ENCODE data around the gene NOXA1. TPM values are rescaled to one million over a fixed set of nuclear protein-coding genes. Genes with fewer than 3 reads are reported as not detected.

NOXA1 gene
- total and polyA plus RNA-seq, 2 donors = 1.9 to 8.4 TPM

DNA sequence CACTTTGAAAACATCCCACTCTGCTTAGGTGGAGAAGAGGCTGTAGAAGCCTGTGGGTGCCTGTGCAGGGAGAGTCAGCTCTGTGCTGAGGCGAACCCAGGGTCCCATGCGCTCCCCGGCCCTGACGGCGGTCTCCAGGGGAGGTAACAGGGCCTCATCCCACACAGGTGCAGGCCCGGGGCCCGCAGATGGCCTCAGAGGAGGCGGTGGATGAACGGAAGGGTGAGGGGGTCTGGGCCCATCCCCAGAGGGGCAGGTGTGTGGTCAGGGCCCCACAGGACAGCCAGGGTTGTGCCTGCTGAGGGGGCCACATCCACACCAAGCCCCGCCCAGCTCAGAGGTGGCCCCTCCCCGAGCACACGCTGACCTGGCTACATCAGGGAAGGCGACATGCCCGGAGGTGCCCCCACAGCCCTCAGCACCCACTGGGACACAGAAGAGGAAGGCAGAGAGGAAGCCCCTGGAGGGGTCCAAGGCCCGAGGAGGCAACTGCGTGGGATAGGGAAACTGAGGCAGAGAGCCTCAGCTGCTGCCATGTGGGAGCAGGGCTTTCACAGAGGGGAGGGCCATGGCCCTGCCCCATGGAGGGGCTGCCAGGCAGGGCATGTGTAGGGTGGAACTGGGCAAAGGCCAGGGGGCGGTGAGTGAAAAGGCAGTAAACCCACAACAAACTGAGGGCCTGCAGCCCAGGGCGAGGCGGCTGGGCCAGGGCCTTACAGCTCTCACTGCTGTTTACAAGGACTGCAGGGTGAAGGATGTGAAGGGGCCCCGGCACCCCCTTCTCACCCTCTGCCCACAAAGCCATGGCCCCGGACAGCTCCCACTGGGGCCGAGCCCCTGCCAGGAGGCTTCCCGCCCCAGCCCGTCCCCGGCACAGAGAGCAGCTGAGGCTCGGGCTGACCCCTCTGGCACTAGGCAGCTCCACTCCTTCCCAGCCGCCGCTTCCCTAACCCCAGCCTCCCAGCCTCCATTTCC is 29.7 kb upstream of the NOXA1 start:
- no peak for DNase-seq (ENCODE audit: low read depth in 6 of 9, low spot score in 9 of 9)
- Histone ChIP-seq H3K36me3 (ENCODE audit: control insufficient read depth in 2 of 2, insufficient read depth in 2 of 2, low read length in 1 of 2) (no peaks in the 10 kb centered on the region), H3K4me1 (ENCODE audit: control insufficient read depth in 2 of 2, insufficient read depth in 2 of 2, low read length in 2 of 2) (peaks cover 0 to 10% of the 10 kb centered on the region in 2 donors), H3K27me3 (ENCODE audit: control insufficient read depth in 2 of 2, insufficient read depth in 1 of 2, low read length in 1 of 2) (no peaks in the 10 kb centered on the region), H3K9me3 (ENCODE audit: control insufficient read depth in 2 of 2, insufficient read depth in 1 of 2, low read length in 1 of 2) (peaks cover 0 to 14% of the 10 kb centered on the region in 2 donors), H3K4me3 (ENCODE audit: low read length in 2 of 2) (no peak overlapping the region), H3K27ac (ENCODE audit: low read depth in 1 of 2, low read length in 1 of 2) (no peak overlapping the region)
- WGBS = 98% methylated on average over 28 of the region's 28 CpGs

DNA sequence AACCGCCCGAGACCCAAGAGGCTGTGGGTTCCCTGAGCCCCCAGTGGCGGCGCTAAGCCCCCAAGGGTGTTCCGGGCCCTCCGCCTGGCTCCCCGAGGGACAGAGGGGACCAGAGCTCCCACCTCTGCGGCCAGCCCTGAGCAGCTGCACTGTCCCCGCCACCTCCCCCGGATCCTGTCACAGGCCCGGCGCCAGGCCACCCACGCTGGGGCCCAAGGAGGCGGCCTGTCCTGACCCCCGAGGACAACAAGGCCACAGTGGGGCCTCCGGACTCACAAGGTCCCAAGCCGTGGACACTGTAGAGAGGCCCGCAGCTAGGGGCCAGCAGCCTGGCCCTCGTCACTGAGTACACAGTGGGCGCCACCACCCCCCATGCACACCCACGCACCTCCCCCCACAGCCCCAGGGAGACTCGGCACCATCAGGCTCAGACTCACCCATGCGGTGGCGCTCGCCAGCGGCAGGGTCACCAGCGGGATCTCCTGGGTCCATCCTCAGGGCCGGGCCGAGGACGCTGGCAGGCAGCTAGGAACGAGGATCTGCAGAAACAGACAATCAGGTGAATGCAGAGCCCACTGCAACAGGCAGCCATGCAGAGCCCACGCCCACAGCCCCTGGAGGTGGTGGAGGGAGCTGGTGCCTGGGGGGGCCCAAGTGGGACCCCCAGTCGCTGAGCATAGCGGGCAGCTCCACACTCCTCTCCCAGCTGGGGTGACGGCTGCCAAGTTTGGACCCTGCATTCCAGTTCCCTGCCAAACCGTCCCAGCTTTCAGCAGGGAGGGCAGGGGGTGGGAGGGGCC is 28.1 kb upstream of the NOXA1 start:
- no peaks in the 10 kb centered on the region for H3K27me3 ChIP-seq (ENCODE audit: control insufficient read depth in 2 of 2, insufficient read depth in 1 of 2, low read length in 1 of 2)
- H3K4me3 ChIP-seq (ENCODE audit: low read length in 2 of 2) = no peak overlapping the region
- H3K4me1 ChIP-seq (ENCODE audit: control insufficient read depth in 2 of 2, insufficient read depth in 2 of 2, low read length in 2 of 2) = peaks cover 0 to 4% of the 10 kb centered on the region in 2 donors
- no peaks in the 10 kb centered on the region for H3K36me3 ChIP-seq (ENCODE audit: control insufficient read depth in 2 of 2, insufficient read depth in 2 of 2, low read length in 1 of 2)
- no peak for DNase-seq (ENCODE audit: low read depth in 6 of 9, low spot score in 9 of 9)
- 97% methylated on average over 36 of the region's 36 CpGs for WGBS
- H3K27ac ChIP-seq (ENCODE audit: low read depth in 1 of 2, low read length in 1 of 2) = no peak overlapping the region
- peaks cover 1 to 18% of the 10 kb centered on the region in 2 donors for H3K9me3 ChIP-seq (ENCODE audit: control insufficient read depth in 2 of 2, insufficient read depth in 1 of 2, low read length in 1 of 2)

DNA sequence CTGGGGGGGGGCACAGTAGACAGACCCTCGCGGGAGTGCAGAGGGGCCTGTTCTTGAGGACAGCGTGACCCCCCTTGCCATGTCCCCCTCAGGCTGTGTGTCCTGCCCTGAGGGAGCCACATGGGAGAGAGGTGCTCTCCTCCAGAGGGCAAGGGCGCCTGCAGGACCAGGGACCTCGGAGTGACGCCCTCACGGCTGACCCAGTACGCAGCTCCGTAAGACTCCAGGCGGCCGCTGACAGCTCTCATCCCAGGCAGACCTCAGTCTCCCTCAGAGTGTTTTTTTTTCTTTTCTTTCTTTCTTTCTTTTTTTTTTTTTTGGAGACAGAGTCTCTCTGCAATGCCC is 27.6 kb upstream of the NOXA1 start:
- Histone ChIP-seq H3K27me3 (ENCODE audit: control insufficient read depth in 2 of 2, insufficient read depth in 1 of 2, low read length in 1 of 2) (no peaks in the 10 kb centered on the region), H3K27ac (ENCODE audit: low read depth in 1 of 2, low read length in 1 of 2) (no peak overlapping the region)

DNA sequence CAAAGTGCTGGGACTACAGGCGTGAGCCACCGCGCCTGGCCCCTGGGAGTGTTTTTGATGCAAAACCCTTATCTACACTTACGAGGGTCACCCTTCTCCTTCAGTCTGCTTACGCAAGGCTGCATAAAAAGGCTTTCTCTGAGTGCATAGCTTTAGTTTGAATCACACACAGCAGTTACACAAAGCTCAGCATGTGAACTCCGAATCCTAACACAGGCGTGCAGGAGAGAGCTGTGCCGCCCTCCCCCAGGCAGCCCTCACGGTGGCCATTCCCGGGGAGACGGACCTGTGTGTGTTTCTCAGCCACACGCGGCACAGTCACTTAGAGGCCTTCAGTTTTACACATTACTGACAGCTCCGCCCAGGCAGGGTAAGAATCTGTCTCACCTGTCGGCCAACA is 27.0 kb upstream of the NOXA1 start:
- peaks cover 1 to 18% of the 10 kb centered on the region in 2 donors for H3K9me3 ChIP-seq (ENCODE audit: control insufficient read depth in 2 of 2, insufficient read depth in 1 of 2, low read length in 1 of 2)
- H3K27me3 ChIP-seq (ENCODE audit: control insufficient read depth in 2 of 2, insufficient read depth in 1 of 2, low read length in 1 of 2) = no peaks in the 10 kb centered on the region
- H3K4me3 ChIP-seq (ENCODE audit: low read length in 2 of 2) = no peak overlapping the region
- DNase-seq (ENCODE audit: low read depth in 6 of 9, low spot score in 9 of 9) = no peak
- H3K4me1 ChIP-seq (ENCODE audit: control insufficient read depth in 2 of 2, insufficient read depth in 2 of 2, low read length in 2 of 2) = no peaks in the 10 kb centered on the region
- no peaks in the 10 kb centered on the region for H3K36me3 ChIP-seq (ENCODE audit: control insufficient read depth in 2 of 2, insufficient read depth in 2 of 2, low read length in 1 of 2)
- no peak overlapping the region for H3K27ac ChIP-seq (ENCODE audit: low read depth in 1 of 2, low read length in 1 of 2)
- 93% methylated on average over 15 of the region's 15 CpGs for WGBS

More for the DNA sequence above, 27.6 kb upstream of the NOXA1 start:
- 98% methylated on average over 11 of the region's 11 CpGs for WGBS
- H3K4me1 ChIP-seq (ENCODE audit: control insufficient read depth in 2 of 2, insufficient read depth in 2 of 2, low read length in 2 of 2) = peaks cover 0 to 3% of the 10 kb centered on the region in 2 donors
- DNase-seq (ENCODE audit: low read depth in 6 of 9, low spot score in 9 of 9) = no peak
- peaks cover 1 to 18% of the 10 kb centered on the region in 2 donors for H3K9me3 ChIP-seq (ENCODE audit: control insufficient read depth in 2 of 2, insufficient read depth in 1 of 2, low read length in 1 of 2)
- H3K36me3 ChIP-seq (ENCODE audit: control insufficient read depth in 2 of 2, insufficient read depth in 2 of 2, low read length in 1 of 2) = no peaks in the 10 kb centered on the region
- H3K4me3 ChIP-seq (ENCODE audit: low read length in 2 of 2) = no peak overlapping the region

DNA sequence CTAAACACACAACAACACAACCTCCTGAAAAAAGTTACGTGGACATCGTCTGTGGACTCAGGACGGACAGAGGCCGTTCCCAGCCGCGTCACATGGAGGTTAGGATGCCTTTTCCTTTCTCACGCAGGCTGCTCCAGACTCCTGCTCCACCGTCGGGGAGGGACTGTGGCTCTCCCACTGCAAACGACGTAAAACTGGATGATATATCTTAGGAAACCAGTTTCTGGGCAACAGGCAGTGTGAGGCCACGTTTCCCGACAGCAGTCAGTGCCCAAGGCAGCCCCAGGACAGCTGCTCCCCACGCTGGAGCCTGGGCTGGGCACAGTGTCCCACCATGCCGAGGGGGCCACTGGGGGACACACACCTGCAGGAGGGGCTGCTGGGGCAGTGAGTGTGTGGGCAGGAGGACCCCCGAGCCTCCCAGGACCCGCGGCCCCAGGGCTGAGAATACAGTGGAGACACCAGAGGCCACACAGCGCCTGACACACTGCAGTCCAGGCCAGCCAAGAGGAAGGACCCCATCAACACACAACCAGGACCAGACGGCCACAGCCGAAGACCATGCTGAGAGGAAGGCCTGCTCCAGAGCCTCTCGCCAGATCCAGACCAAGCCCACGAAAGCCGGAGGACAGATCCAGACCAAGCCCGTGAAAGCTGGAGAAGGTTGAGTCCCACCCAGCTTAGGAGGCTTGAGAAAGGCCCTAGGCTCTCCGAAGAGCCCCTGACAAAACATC is 26.4 kb upstream of the NOXA1 start:
- H3K4me1 ChIP-seq (ENCODE audit: control insufficient read depth in 2 of 2, insufficient read depth in 2 of 2, low read length in 2 of 2) = no peaks in the 10 kb centered on the region
- H3K9me3 ChIP-seq (ENCODE audit: control insufficient read depth in 2 of 2, insufficient read depth in 1 of 2, low read length in 1 of 2) = peaks cover 1 to 22% of the 10 kb centered on the region in 2 donors
- H3K36me3 ChIP-seq (ENCODE audit: control insufficient read depth in 2 of 2, insufficient read depth in 2 of 2, low read length in 1 of 2) = no peaks in the 10 kb centered on the region
- no peaks in the 10 kb centered on the region for H3K27me3 ChIP-seq (ENCODE audit: control insufficient read depth in 2 of 2, insufficient read depth in 1 of 2, low read length in 1 of 2)
- no peak overlapping the region for H3K27ac ChIP-seq (ENCODE audit: low read depth in 1 of 2, low read length in 1 of 2)
- H3K4me3 ChIP-seq (ENCODE audit: low read length in 2 of 2) = no peak overlapping the region
- 95% methylated on average over 26 of the region's 26 CpGs for WGBS
- no peak for DNase-seq (ENCODE audit: low read depth in 6 of 9, low spot score in 9 of 9)

DNA sequence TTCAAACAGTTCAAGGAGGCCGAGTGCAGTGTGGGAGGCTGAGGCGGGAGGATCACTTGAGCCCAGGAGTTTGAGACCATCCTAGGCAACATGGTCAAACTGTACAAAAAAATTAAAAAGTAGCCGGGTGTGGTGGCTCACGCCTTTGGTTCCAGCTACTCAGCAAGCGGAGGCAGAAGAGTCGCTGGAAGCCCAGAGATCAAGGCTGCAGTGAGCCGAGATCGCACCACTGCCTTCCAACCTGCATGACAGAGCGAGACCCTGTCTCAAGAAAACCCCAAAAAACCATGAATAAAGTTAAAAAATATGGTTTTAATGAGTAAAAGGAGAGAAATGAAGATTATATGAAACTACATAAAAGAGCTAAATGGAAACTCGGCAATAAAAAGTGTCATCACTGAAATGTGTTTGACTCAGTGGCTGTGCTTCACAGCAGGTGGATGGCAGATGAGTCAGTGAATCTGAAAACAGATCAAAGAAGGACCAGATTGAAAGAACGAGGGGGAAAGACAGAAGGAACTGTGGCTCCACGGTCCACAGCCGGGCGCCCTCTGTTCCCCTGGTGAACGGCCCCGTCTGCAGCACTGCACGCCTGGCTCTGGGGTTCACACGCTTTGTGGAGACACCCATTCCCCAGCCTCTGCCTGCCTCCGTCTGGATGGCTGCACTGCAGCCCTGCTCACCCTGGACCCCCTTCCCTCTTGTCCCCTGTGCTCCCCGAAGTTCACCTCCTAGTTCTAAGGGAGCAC is 25.3 kb upstream of the NOXA1 start:
- Histone ChIP-seq H3K4me3 (ENCODE audit: low read length in 2 of 2) (no peak overlapping the region), H3K9me3 (ENCODE audit: control insufficient read depth in 2 of 2, insufficient read depth in 1 of 2, low read length in 1 of 2) (peaks cover 1 to 22% of the 10 kb centered on the region in 2 donors), H3K27me3 (ENCODE audit: control insufficient read depth in 2 of 2, insufficient read depth in 1 of 2, low read length in 1 of 2) (no peaks in the 10 kb centered on the region), H3K27ac (ENCODE audit: low read depth in 1 of 2, low read length in 1 of 2) (no peak overlapping the region), H3K4me1 (ENCODE audit: control insufficient read depth in 2 of 2, insufficient read depth in 2 of 2, low read length in 2 of 2) (no peaks in the 10 kb centered on the region), H3K36me3 (ENCODE audit: control insufficient read depth in 2 of 2, insufficient read depth in 2 of 2, low read length in 1 of 2) (no peaks in the 10 kb centered on the region)
- WGBS = 95% methylated on average over 20 of the region's 20 CpGs
- DNase-seq (ENCODE audit: low read depth in 6 of 9, low spot score in 9 of 9) = no peak

DNA sequence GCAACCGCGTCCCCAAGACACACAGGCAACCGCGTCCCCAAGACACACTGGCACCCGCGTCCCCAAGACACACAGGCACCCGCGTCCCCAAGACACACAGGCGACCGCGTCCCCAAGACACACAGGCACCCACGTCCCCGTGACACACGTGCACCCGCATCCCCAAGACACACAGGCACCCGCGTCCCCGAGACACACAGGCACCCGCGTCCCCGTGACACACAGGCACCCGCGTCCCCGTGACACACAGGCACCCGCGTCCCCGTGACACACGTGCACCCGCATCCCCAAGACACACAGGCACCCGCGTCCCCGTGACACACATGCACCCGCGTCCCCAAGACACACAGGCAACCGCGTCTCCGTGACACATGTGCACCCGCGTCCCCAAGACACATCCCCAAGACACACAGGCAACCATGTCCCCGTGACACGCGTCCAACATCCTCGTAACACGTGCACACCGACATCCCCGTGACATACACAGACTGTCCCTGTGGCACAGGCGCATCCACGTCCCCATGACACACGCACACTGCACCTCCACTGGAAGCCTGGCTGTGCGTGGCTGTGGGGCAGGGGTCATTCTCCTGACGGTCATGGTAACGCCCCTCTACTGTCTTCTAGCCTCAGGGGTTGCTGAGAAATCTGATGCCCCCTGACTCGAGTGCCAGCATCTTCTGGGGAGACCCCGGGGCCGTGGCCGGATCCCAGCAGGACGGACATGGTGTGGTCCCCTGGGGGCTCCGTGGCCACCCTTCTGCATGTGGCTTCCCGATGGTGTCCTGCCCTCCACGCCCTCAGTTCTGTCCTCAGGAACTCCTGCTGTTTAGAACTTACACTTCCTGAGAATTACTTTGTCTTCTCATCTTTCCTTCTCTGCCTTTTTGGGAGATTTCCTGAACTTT is 24.4 kb upstream of the NOXA1 start:
- no peaks in the 10 kb centered on the region for H3K4me1 ChIP-seq (ENCODE audit: control insufficient read depth in 2 of 2, insufficient read depth in 2 of 2, low read length in 2 of 2)
- H3K27me3 ChIP-seq (ENCODE audit: control insufficient read depth in 2 of 2, insufficient read depth in 1 of 2, low read length in 1 of 2) = no peaks in the 10 kb centered on the region
- H3K36me3 ChIP-seq (ENCODE audit: control insufficient read depth in 2 of 2, insufficient read depth in 2 of 2, low read length in 1 of 2) = no peaks in the 10 kb centered on the region
- H3K4me3 ChIP-seq (ENCODE audit: low read length in 2 of 2) = no peak overlapping the region
- H3K9me3 ChIP-seq (ENCODE audit: control insufficient read depth in 2 of 2, insufficient read depth in 1 of 2, low read length in 1 of 2) = peaks cover 1 to 22% of the 10 kb centered on the region in 2 donors
- DNase-seq (ENCODE audit: low read depth in 6 of 9, low spot score in 9 of 9) = no peak
- 95% methylated on average over 60 of the region's 60 CpGs for WGBS
- H3K27ac ChIP-seq (ENCODE audit: low read depth in 1 of 2, low read length in 1 of 2) = no peak overlapping the region

DNA sequence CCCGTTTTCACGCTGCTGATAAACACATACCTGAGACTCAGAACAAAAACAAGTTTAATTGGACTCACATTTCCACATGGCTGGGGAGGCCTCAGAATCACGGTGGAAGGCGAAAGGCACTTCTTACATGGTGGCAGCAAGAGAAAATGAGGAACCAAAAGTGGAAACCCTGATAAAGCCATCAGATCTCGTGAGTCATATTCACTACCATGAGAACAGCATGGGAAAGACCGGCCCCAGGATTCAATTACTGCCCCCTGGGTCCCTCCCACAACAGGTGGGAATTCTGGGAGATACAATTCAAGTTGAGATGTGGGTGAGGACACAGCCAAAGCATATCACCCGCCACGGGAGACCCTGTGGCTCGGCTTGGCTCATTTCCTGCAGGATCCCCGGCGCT is 20.4 kb upstream of the NOXA1 start:
- H3K27ac ChIP-seq (ENCODE audit: low read depth in 1 of 2, low read length in 1 of 2) = no peak overlapping the region
- H3K36me3 ChIP-seq (ENCODE audit: control insufficient read depth in 2 of 2, insufficient read depth in 2 of 2, low read length in 1 of 2) = no peaks in the 10 kb centered on the region
- WGBS = 96% methylated on average over 11 of the region's 11 CpGs
- DNase-seq (ENCODE audit: low read depth in 6 of 9, low spot score in 9 of 9) = no peak
- peaks cover 2 to 7% of the 10 kb centered on the region in 2 donors for H3K9me3 ChIP-seq (ENCODE audit: control insufficient read depth in 2 of 2, insufficient read depth in 1 of 2, low read length in 1 of 2)
- peaks cover 0 to 2% of the 10 kb centered on the region in 2 donors for H3K4me1 ChIP-seq (ENCODE audit: control insufficient read depth in 2 of 2, insufficient read depth in 2 of 2, low read length in 2 of 2)
- H3K27me3 ChIP-seq (ENCODE audit: control insufficient read depth in 2 of 2, insufficient read depth in 1 of 2, low read length in 1 of 2) = peaks cover 14 to 28% of the 10 kb centered on the region in 2 donors
- no peak overlapping the region for H3K4me3 ChIP-seq (ENCODE audit: low read length in 2 of 2)

All from thymus (tissue), 11 donors.